ENCODE measurements around the gene CDC16. TPM values are rescaled to one million over a fixed set of nuclear protein-coding genes. Genes with fewer than 3 reads are reported as not detected.

Gene CDC16
- total and polyA plus RNA-seq, 2 of the 13 experiments (the other 11 are each of a cell fraction or from before 2014, with no cell fraction given): 24.2 to 60.9 TPM

DNA sequence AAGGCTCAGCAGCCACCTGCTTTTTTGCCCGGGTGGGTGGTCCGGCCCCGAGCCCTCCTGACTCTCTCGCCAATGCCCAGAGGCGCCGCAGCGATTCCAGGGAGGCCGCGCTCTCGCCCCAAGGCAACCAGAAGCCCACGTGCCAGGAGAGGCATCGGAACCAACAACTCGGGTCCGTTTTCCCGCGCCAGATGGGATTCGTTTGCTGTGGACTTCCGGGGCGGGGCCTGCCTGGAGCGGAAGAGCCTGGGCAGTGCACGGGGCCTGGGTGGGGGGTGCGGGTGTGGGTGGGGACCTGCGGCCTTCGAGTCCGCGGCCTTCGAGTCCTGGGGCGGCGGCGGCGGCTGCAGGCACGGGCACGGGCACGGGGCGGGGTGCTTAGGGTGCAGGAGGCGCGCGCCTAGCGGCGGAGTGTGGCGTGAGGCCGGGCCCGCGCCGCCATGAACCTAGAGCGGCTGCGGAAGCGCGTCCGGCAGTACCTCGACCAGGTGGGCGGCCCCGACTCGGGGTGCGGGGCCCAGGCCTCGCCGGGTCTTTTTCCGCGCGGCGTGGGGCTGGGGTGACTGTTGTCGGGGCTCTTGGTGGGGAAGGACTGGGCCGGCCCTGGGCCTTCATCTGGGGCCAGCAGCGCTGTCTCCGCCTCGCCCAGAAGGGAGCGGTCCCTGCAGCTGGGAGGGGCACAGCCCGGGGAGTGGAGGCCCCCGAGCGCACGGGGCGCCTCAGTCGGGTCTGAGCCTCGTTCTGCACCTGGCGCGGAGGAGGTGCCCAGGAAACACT is at the start of gene CDC16 (continued):
- TF ChIP-seq, protein P1, sequence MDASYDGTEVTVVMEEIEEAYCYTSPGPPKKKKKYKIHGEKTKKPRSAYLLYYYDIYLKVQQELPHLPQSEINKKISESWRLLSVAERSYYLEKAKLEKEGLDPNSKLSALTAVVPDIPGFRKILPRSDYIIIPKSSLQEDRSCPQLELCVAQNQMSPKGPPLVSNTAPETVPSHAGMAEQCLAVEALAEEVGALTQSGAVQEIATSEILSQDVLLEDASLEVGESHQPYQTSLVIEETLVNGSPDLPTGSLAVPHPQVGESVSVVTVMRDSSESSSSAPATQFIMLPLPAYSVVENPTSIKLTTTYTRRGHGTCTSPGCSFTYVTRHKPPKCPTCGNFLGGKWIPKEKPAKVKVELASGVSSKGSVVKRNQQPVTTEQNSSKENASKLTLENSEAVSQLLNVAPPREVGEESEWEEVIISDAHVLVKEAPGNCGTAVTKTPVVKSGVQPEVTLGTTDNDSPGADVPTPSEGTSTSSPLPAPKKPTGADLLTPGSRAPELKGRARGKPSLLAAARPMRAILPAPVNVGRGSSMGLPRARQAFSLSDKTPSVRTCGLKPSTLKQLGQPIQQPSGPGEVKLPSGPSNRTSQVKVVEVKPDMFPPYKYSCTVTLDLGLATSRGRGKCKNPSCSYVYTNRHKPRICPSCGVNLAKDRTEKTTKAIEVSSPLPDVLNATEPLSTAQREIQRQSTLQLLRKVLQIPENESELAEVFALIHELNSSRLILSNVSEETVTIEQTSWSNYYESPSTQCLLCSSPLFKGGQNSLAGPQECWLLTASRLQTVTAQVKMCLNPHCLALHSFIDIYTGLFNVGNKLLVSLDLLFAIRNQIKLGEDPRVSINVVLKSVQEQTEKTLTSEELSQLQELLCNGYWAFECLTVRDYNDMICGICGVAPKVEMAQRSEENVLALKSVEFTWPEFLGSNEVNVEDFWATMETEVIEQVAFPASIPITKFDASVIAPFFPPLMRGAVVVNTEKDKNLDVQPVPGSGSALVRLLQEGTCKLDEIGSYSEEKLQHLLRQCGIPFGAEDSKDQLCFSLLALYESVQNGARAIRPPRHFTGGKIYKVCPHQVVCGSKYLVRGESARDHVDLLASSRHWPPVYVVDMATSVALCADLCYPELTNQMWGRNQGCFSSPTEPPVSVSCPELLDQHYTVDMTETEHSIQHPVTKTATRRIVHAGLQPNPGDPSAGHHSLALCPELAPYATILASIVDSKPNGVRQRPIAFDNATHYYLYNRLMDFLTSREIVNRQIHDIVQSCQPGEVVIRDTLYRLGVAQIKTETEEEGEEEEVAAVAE (CRISPR knock-in tag; IDR thresholded peaks at IDR 0.05; ENCODE audit: borderline replicate concordance): no peak
- TF ChIP-seq KAT2B (IDR thresholded peaks at IDR 0.05; ENCODE audit: borderline replicate concordance, low read depth, low read length) (no peak), ZNF766 (CRISPR knock-in tag; IDR thresholded peaks at IDR 0.05; ENCODE audit: borderline replicate concordance) (peak; percentile 87; the same call in 1 of the 2 replicates), ZNF224 (CRISPR knock-in tag; IDR thresholded peaks at IDR 0.05) (peak; percentile 47; the same call in 1 of the 2 replicates), ZNF460 (CRISPR knock-in tag; IDR thresholded peaks at IDR 0.05; ENCODE audit: borderline replicate concordance) (no peak), ASH2L (IDR thresholded peaks at IDR 0.05; ENCODE audit: insufficient read length, low read depth, low read length) (peak; percentile 73), ZNF546 (CRISPR knock-in tag; conservative IDR thresholded peaks at IDR 0.05) (peak; percentile 97), U2AF1 (optimal IDR thresholded peaks at IDR 0.05; ENCODE audit: low read depth, low read length) (peak; percentile 59), SPEN (CRISPR knock-in tag; IDR thresholded peaks at IDR 0.05; ENCODE audit: low read depth) (peak; percentile 89), KDM2A (CRISPR knock-in tag; IDR thresholded peaks at IDR 0.05; ENCODE audit: borderline replicate concordance, low read depth) (peak; percentile 68), ZNF496 (CRISPR knock-in tag; IDR thresholded peaks at IDR 0.05; ENCODE audit: insufficient replicate concordance) (no peak), EED (CRISPR knock-in tag; IDR thresholded peaks at IDR 0.05) (peak; percentile 64; the same call in 1 of the 2 replicates), POLR2G (IDR thresholded peaks at IDR 0.05; ENCODE audit: low read depth, low read length) (peak; percentile 78), ZNF782 (CRISPR knock-in tag; IDR thresholded peaks at IDR 0.05; ENCODE audit: borderline replicate concordance) (no peak; the same call in 1 of the 2 replicates), ELF1 (CRISPR knock-in tag; IDR thresholded peaks at IDR 0.05) (peak; percentile 75), CREB1 (IDR thresholded peaks at IDR 0.05) (no peak), CREB1 (CRISPR knock-in tag; IDR thresholded peaks at IDR 0.05) (no peak), YEATS2 (CRISPR knock-in tag; IDR thresholded peaks at IDR 0.05; ENCODE audit: borderline replicate concordance) (peak; percentile 87), ZNF790 (CRISPR knock-in tag; IDR thresholded peaks at IDR 0.05; ENCODE audit: borderline replicate concordance) (peak; percentile 97), NONO (IDR thresholded peaks at IDR 0.05) (no peak), NONO (CRISPR knock-in tag; conservative IDR thresholded peaks at IDR 0.05) (peak; percentile 76; the same call in 1 of the 2 replicates)
- TF ChIP-seq, protein P2, sequence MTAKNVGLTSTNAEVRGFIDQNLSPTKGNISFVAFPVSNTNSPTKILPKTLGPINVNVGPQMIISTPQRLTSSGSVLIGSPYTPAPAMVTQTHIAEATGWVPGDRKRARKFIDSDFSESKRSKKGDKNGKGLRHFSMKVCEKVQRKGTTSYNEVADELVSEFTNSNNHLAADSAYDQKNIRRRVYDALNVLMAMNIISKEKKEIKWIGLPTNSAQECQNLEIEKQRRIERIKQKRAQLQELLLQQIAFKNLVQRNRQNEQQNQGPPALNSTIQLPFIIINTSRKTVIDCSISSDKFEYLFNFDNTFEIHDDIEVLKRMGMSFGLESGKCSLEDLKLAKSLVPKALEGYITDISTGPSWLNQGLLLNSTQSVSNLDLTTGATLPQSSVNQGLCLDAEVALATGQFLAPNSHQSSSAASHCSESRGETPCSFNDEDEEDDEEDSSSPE (CRISPR knock-in tag; IDR thresholded peaks at IDR 0.05): peak; percentile 96
- TF ChIP-seq, protein P3, sequence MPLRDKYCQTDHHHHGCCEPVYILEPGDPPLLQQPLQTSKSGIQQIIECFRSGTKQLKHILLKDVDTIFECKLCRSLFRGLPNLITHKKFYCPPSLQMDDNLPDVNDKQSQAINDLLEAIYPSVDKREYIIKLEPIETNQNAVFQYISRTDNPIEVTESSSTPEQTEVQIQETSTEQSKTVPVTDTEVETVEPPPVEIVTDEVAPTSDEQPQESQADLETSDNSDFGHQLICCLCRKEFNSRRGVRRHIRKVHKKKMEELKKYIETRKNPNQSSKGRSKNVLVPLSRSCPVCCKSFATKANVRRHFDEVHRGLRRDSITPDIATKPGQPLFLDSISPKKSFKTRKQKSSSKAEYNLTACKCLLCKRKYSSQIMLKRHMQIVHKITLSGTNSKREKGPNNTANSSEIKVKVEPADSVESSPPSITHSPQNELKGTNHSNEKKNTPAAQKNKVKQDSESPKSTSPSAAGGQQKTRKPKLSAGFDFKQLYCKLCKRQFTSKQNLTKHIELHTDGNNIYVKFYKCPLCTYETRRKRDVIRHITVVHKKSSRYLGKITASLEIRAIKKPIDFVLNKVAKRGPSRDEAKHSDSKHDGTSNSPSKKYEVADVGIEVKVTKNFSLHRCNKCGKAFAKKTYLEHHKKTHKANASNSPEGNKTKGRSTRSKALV (CRISPR knock-in tag; IDR thresholded peaks at IDR 0.05): 0 out of 2 replicates have a peak, but pooled peaks have one; percentile 13
